GM12891 (cell line): ENCODE data around the gene ADCY10.

Source experiments
- POLR2A ChIP-seq: IDR thresholded peaks from 2 replicates; pipeline ENCODE4 v1.6.1; 2011; ENCODE audit warnings: low read depth, low read length, control low read depth
- POLR2AphosphoS5 ChIP-seq: IDR thresholded peaks from 2 replicates; pipeline ENCODE4 v1.6.1; 2011; ENCODE audit warnings: low read depth, low read length, control low read depth
- POU2F2 ChIP-seq: IDR thresholded peaks from 2 replicates; pipeline ENCODE4 v1.6.1; 2011; ENCODE audit warnings: low read depth, mild to moderate bottlenecking, control low read depth, low read length, moderate library complexity
- SPI1 ChIP-seq: IDR thresholded peaks from 2 replicates; pipeline ENCODE4 v1.6.1; 2011; ENCODE audit warnings: low read depth, low read length, control low read depth
- TAF1 ChIP-seq: IDR thresholded peaks from 2 replicates; pipeline ENCODE4 v1.6.1; 2011; ENCODE audit warnings: low read depth, low read length, control low read depth

GRCh38 chr1:167821969-167822685, 91.8 kb downstream of the ADCY10 start:
- TF ChIP-seq POLR2A (no peak), TAF1 (no peak), POLR2AphosphoS5 (no peak), POU2F2 (no peak), SPI1 (no peak)
